Endodermal cell (in vitro differentiated cells): ENCODE results near the gene CPN2. TPM values are rescaled to one million over a fixed set of nuclear protein-coding genes. Genes with fewer than 3 reads are reported as not detected.

Source experiments
- DNase-seq: peaks from one replicate; pipeline ENCODE4 v3.0.0-alpha.2; 2017
- H3K27ac ChIP-seq: 2 replicates; pipeline ENCODE4 v1.5.1; 2013; ENCODE audit warnings: mild to moderate bottlenecking, low read depth, low read length, moderate library complexity
- H3K27me3 ChIP-seq: 2 replicates; pipeline ENCODE4 v1.6.1; 2013; ENCODE audit warnings: mild to moderate bottlenecking, low read length, moderate library complexity; ENCODE audit not compliant: insufficient read depth, control insufficient read depth, poor library complexity, severe bottlenecking
- H3K36me3 ChIP-seq: 2 replicates; pipeline ENCODE4 v1.7.0; 2013; ENCODE audit warnings: mild to moderate bottlenecking, low read length, moderate library complexity; ENCODE audit not compliant: control insufficient read depth, insufficient read depth
- H3K4me1 ChIP-seq: one replicate; pipeline ENCODE4 v1.7.0; 2013; ENCODE audit warnings: low read length; ENCODE audit not compliant: control insufficient read depth, insufficient read depth
- H3K4me3 ChIP-seq: 2 replicates; pipeline ENCODE4 v1.5.1; 2013; ENCODE audit warnings: mild to moderate bottlenecking, low read length, moderate library complexity
- H3K9ac ChIP-seq: 2 replicates; pipeline ENCODE4 v1.6.1; 2013; ENCODE audit warnings: mild to moderate bottlenecking, low read length, moderate library complexity; ENCODE audit not compliant: poor library complexity, severe bottlenecking; ENCODE audit errors: extremely low read depth
- H3K9me3 ChIP-seq: 2 replicates; pipeline ENCODE4 v1.6.1; 2013; ENCODE audit warnings: mild to moderate bottlenecking, low read length, moderate library complexity; ENCODE audit not compliant: control insufficient read depth
- H3K27ac Mint-ChIP-seq: 2 replicates; pipeline ENCODE4 v1.8.0; 2020; ENCODE audit warnings: mixed read lengths
- H3K27me3 Mint-ChIP-seq: 2 replicates; pipeline ENCODE4 v1.8.0; 2021; ENCODE audit warnings: mild to moderate bottlenecking, mixed read lengths; ENCODE audit not compliant: insufficient read depth
- H3K36me3 Mint-ChIP-seq: 2 replicates; pipeline ENCODE4 v1.8.0; 2020; ENCODE audit warnings: low read depth, mixed read lengths
- H3K4me1 Mint-ChIP-seq: 2 replicates; pipeline ENCODE4 v1.8.0; 2020; ENCODE audit warnings: mixed read lengths
- H3K4me3 Mint-ChIP-seq: 2 replicates; pipeline ENCODE4 v1.8.0; 2020; ENCODE audit warnings: mild to moderate bottlenecking, moderate library complexity, mixed read lengths
- H3K9me3 Mint-ChIP-seq: 2 replicates; pipeline ENCODE4 v1.8.0; 2020; ENCODE audit warnings: mild to moderate bottlenecking, mixed read lengths
- whole genome bisulfite sequencing, 2 experiments: methylation state at CpG; one replicate each; pipeline versions ENCODE4 v1.1.5 to v1.1.7; 2013; ENCODE audit warnings: missing lambda C conversion rate in 2 of 2, mixed read lengths in 1 of 2; ENCODE audit not compliant: insufficient coverage in 1 of 2, insufficient read length in 1 of 2; 5-methylcytosine and 5-hydroxymethylcytosine counted together
- total RNA-seq, 2 donors: library from RNA; stranded (reverse); fragmentation: NEBNext Ultra II Directional in 1 of 2; extraction: Animal tissue kit (Norgen Biotek cat#: 25700) in 1 of 2; gene quantifications; 2 replicates in 1 of 2; 3 replicates in 1 of 2; pipeline ENCODE4 v1.2.1, GENCODE V29; 2021
- TF ChIP-seq, protein P1 (sequence below): fragments of 200-600 bp; sonication (generic); conservative IDR thresholded peaks from 2 replicates; pipeline ENCODE4 v1.5.0; 2021; ENCODE audit warnings: antibody characterized with exemption, mild to moderate bottlenecking

Gene CPN2
- total RNA-seq, 2 donors from 2014 or later = 0.22 TPM; not detected in 1

DNA sequence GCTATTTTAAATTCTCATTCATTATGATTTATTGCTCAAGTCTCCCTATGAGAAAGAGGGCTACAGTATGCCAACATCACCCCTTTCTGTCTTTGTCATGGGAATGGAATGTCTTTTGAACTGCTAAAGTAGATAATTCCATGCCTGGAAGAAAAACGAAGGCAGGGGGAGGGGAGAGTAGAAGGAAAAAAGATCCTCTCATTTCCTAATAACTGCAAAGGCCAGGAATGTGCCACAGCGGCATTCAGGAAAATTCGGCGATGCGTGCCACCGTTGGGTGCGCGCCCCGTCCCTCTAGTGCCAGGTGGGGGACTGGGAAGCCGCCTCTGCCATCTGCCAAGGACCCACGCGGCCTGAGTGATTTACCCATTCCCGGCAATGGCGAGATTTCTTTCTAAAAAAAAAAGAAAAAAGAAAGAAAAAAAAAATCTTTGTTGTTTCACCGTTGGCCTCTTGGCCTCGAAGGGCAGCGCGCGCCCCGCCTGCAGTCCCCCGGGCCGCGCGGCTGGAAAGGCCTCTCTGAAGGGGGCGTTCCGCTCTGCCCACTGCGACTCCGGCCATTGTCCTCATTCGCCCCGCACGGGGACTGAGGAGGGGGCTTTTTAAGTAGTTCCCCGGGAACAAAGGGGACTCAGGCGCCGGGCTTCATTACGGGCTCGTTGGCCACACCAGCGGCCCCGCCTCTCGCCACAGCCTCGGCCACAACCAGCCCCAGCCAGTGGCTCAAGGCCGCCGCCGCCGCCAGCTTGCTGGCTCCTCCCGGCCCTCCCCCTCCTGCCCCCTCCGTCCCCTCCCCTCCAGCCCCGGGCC is 54.5 kb downstream of the CPN2 start:
- Mint-ChIP-seq H3K4me3 (peak overlapping the region; percentile 50), H3K36me3 (no peaks in the 10 kb centered on the region), H3K4me1 (peaks cover 23% of the 10 kb centered on the region), H3K9me3 (peaks cover 6% of the 10 kb centered on the region), H3K27me3 (peaks cover 5% of the 10 kb centered on the region), H3K27ac (peak overlapping the region; percentile 93)
- H3K4me3 ChIP-seq = peak overlapping the region; percentile 66
- peaks cover under 1% of the 10 kb centered on the region for H3K27me3 ChIP-seq
- H3K27ac ChIP-seq = peak overlapping the region; percentile 96
- no peaks in the 10 kb centered on the region for H3K9me3 ChIP-seq
- 2 to 4% methylated on average over 14 to 46 of the region's 47 CpGs for WGBS, 2 experiments
- H3K4me1 ChIP-seq = peaks cover 5% of the 10 kb centered on the region
- peak; percentile 94 for DNase-seq
- TF ChIP-seq, protein P1, sequence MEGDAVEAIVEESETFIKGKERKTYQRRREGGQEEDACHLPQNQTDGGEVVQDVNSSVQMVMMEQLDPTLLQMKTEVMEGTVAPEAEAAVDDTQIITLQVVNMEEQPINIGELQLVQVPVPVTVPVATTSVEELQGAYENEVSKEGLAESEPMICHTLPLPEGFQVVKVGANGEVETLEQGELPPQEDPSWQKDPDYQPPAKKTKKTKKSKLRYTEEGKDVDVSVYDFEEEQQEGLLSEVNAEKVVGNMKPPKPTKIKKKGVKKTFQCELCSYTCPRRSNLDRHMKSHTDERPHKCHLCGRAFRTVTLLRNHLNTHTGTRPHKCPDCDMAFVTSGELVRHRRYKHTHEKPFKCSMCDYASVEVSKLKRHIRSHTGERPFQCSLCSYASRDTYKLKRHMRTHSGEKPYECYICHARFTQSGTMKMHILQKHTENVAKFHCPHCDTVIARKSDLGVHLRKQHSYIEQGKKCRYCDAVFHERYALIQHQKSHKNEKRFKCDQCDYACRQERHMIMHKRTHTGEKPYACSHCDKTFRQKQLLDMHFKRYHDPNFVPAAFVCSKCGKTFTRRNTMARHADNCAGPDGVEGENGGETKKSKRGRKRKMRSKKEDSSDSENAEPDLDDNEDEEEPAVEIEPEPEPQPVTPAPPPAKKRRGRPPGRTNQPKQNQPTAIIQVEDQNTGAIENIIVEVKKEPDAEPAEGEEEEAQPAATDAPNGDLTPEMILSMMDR = peak; percentile 34
- peak overlapping the region; percentile 89 for H3K9ac ChIP-seq
- H3K36me3 ChIP-seq = no peaks in the 10 kb centered on the region

DNA sequence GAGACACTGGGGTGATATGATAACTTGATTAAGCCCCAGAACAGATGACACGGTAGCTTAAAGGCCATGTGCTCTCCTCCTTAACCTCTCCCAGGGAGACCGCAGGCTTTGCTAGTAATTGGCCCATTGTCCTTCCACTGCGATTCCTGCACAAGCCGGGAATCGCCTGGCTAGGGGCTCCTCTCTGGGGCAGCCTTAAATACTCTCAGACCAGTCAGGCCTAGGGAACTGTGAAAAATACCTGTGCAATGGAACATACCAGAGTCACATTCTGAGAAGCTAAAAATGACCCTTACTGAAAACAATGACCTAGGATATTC is 56.3 kb downstream of the CPN2 start:
- 26 to 34% methylated on average over 5 of the region's 5 CpGs for WGBS, 2 experiments
- Histone ChIP-seq H3K27me3 (no peaks in the 10 kb centered on the region), H3K36me3 (no peaks in the 10 kb centered on the region), H3K9me3 (peaks cover 6% of the 10 kb centered on the region), H3K4me1 (peaks cover 5% of the 10 kb centered on the region), H3K4me3 (no peak overlapping the region), H3K9ac (no peak overlapping the region), H3K27ac (peak overlapping the region; percentile 36)
- Mint-ChIP-seq H3K4me3 (no peak overlapping the region), H3K36me3 (no peaks in the 10 kb centered on the region), H3K27me3 (peaks cover 5% of the 10 kb centered on the region), H3K27ac (peak overlapping the region; percentile 84), H3K9me3 (peaks cover 10% of the 10 kb centered on the region), H3K4me1 (peaks cover 18% of the 10 kb centered on the region)
- no peak for DNase-seq
- TF ChIP-seq, protein P1 = no peak

- H3K4me3 Mint-ChIP-seq = no peak overlapping the region
- peaks cover 5% of the 10 kb centered on the region for H3K4me1 ChIP-seq
- no peak overlapping the region for H3K4me3 ChIP-seq
- H3K9ac ChIP-seq = no peak overlapping the region
- H3K4me1 Mint-ChIP-seq = peaks cover 18% of the 10 kb centered on the region
- H3K27ac ChIP-seq = no peak overlapping the region
- H3K27me3 Mint-ChIP-seq = peaks cover 5% of the 10 kb centered on the region
- H3K36me3 ChIP-seq = no peaks in the 10 kb centered on the region
- no peaks in the 10 kb centered on the region for H3K27me3 ChIP-seq
- H3K36me3 Mint-ChIP-seq = no peaks in the 10 kb centered on the region
- H3K27ac Mint-ChIP-seq = peak overlapping the region; percentile 84
- H3K9me3 Mint-ChIP-seq = peaks cover 10% of the 10 kb centered on the region
- H3K9me3 ChIP-seq = peaks cover 6% of the 10 kb centered on the region
- TF ChIP-seq, protein P1 = no peak
- WGBS, 2 experiments = 61 to 65% methylated on average over 6 to 10 of the region's 10 CpGs
- peak; percentile 87 for DNase-seq
Observed at GRCh38 chr3:194294199-194294894, 56.8 kb downstream of the CPN2 start.
